Thymus (tissue), 11 donors: ENCODE data around the gene AARS2. TPM values are rescaled to one million over a fixed set of nuclear protein-coding genes. Genes with fewer than 3 reads are reported as not detected.

Experiments
- DNase-seq, 9 donors: peaks; one replicate each; pipeline ENCODE4 v3.0.0-alpha.2; 2013; ENCODE audit warnings: low spot score in 9 of 9, low read depth in 6 of 9, missing footprints in 1 of 9
- H3K27ac ChIP-seq, 2 donors: one replicate each; pipeline ENCODE4 v1.5.1; 2013; ENCODE audit warnings: control low read depth in 1 of 2, low read depth in 1 of 2, low read length in 1 of 2, mild to moderate bottlenecking in 1 of 2, moderate library complexity in 1 of 2
- H3K27me3 ChIP-seq, 2 donors: one replicate each; pipeline ENCODE4 v1.5.1; 2013; ENCODE audit warnings: low read length in 1 of 2; ENCODE audit not compliant: control insufficient read depth in 2 of 2, insufficient read depth in 1 of 2
- H3K36me3 ChIP-seq, 2 donors: one replicate each; pipeline ENCODE4 v1.5.1; 2013; ENCODE audit warnings: low read length in 1 of 2, mild to moderate bottlenecking in 1 of 2, moderate library complexity in 1 of 2; ENCODE audit not compliant: control insufficient read depth in 2 of 2, insufficient read depth in 2 of 2
- H3K4me1 ChIP-seq, 2 donors: one replicate each; pipeline ENCODE4 v1.5.1; 2013; ENCODE audit warnings: low read length in 2 of 2; ENCODE audit not compliant: control insufficient read depth in 2 of 2, insufficient read depth in 2 of 2
- H3K4me3 ChIP-seq, 2 donors: one replicate each; pipeline ENCODE4 v1.5.1; 2013; ENCODE audit warnings: low read length in 2 of 2, control low read depth in 1 of 2, mild to moderate bottlenecking in 1 of 2
- H3K9me3 ChIP-seq, 2 donors: one replicate each; pipeline ENCODE4 v1.5.1; 2013; ENCODE audit warnings: low read length in 1 of 2, mild to moderate bottlenecking in 1 of 2; ENCODE audit not compliant: control insufficient read depth in 2 of 2, insufficient read depth in 1 of 2
- WGBS: extraction: QIAGEN DNeasy Blood & Tissue Kit; methylation state at CpG from one replicate; pipeline ENCODE4 v1.1.7; 2013; 5-methylcytosine and 5-hydroxymethylcytosine counted together
- polyA plus RNA-seq: library from polyadenylated mRNA; stranded (reverse); fragments of 200-250 nt; gene quantifications from one replicate; pipeline ENCODE4 v1.2.3, GENCODE V29; 2013
- total RNA-seq: library from RNA; stranded (reverse); fragments of 120-200 nt; gene quantifications from one replicate; pipeline ENCODE4 v1.2.4, GENCODE V29; 2013
- donor health status: healthy.

Gene AARS2
- total and polyA plus RNA-seq, 2 donors, result 5.6 to 9.8 TPM

DNA sequence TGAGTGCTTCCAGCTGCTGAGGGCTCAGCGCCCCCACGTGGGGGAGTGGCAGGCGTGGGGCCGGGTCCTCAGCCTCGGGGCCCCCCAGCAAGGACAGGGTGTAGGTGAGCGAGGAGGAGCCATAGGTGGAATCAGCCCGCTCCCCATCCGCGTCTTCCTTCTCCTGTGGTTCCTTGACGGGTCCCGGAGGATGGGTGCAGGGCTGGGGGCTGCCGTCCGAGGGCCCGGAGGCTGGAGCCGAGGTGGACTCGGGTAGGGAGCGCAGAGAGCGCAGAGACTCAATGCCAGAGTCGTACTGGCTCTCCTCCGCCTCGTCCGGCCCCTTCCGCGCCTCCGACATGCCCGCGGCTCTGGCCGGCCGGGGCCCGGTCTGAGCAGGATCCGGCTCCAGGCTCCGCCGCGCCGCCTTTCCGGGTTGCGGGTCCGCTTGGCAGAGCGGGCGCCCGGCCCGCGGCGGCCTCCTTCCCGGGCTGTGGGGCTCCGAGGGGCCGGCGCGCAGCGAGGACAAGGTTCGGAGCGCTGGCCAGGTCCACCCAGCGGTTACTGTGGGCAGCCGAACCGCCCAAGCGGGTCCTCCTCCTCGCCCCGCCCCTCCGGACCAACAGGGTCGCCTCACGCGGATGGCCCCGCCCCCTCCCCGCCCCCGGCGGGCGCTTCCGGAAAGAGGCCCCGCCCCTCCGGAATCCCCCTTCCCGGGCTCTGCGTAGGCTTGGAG is 48.0 kb downstream of the AARS2 start, which contains the start of gene NFKBIE:
Gene NFKBIE (minus strand): TSS at position 545 of the 715 bp plus-strand sequence. CDS start 205 bp downstream, at position 340.
- Histone ChIP-seq H3K4me1 (peaks cover 18 to 41% of the 10 kb centered on the region in 2 donors), H3K36me3 (peaks cover 7 to 14% of the 10 kb centered on the region in 2 donors), H3K4me3 (peak within 1 kb of the TSS; percentile 92 to 94), H3K9me3 (peaks cover 0 to 3% of the 10 kb centered on the region in 2 donors), H3K27ac (peak within 1 kb of the TSS; percentile 78 to 82), H3K27me3 (peaks cover 24 to 27% of the 10 kb centered on the region in 2 donors)
- peak in 7 of 9 donors; percentile 65 to 89 (median 81) for DNase-seq
- WGBS, result under 1% methylated on average over 72 of the region's 72 CpGs

DNA sequence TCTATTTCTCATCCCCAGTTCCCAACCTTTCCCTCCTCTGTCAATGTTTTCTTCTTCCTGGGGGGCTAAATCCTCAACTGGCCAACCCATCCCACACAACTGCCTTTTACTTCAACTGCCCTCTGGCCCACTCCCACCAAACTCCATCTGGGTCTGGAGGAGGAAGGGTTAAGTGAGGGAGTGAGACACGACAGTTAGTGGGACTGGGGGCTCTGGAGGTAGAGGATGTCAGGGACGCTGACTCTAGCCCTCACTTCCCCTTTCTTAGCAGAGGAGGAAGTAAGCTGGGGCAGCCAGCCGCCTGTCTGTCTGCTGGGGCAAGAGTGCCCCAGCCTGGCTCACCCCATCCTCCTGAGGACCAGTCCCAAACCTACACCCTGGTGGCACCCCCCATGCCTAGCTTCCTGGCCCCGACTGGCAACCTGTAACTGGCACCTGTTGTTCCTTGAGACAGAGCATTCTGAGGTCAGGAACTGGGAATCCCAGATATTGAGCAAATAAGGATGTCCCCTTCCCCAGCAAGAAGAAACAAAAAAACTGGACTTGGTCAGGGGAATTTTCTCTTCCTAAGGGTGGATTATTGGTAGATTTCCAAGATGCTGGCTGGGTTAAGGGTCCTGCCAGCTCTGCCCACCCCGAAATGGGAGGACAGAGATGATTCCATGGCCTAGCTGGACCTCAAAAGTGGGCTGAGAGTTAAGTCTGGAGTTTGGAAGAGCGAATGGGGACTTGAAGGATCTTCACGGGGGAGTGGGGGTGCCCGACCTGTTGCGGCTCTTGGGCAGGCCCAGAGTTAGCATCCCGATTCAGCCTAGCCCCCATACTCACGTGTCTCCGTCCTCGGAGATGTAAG is 48.8 kb downstream of the AARS2 start:
- DNase-seq, result peak in 1 of 9 donors; percentile 43
- Histone ChIP-seq H3K27me3 (peaks cover 16 to 19% of the 10 kb centered on the region in 2 donors), H3K27ac (peak overlapping the region in 1 of 2 donors; percentile 78), H3K36me3 (peaks cover 13 to 22% of the 10 kb centered on the region in 2 donors), H3K4me3 (peak overlapping the region; percentile 92 to 94), H3K9me3 (peaks cover 0 to 3% of the 10 kb centered on the region in 2 donors), H3K4me1 (peaks cover 18 to 41% of the 10 kb centered on the region in 2 donors)
- WGBS, result 3% methylated on average over 13 of the region's 13 CpGs

DNA sequence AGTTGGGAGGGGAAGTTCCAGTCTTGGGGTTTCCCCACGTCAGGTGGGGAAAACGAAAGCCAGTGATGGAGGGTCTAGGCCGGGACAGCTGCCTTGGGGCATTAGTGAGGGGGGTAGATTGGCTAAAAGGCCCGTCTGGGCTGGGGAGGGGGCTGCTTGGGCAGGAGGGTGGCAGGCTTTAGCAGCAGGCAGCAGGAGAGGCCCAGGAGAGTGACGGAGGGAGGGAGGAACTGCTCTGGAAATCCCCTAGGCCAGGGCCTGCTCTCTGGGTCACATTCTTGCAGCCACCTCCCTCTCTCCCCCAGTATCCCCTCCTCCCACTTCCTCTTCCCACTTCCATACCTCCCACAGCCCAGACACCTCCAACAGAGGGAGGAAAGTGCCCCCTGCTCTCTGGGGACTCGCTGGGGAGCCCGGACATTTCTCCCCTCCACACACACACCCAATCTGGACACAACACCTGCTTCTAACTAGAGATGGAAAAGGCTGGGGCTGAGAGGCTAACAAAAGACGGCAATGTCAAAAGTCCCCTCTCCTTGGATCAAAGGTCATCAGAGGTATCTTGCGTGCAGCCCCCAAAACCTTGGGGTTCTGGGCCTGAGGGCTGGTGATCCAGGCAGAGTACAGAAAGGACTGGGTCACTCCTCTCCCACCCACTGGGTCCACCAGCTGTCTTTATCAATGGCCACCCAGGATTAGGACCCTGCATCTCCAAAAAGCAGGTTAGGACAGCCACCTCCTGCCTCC is 49.6 kb downstream of the AARS2 start:
- Histone ChIP-seq H3K4me3 (peak overlapping the region; percentile 92 to 94), H3K36me3 (peaks cover 13 to 29% of the 10 kb centered on the region in 2 donors), H3K27ac (peak overlapping the region; percentile 37 to 78), H3K9me3 (peaks cover 0 to 3% of the 10 kb centered on the region in 2 donors), H3K27me3 (peaks cover 7 to 11% of the 10 kb centered on the region in 2 donors), H3K4me1 (peaks cover 18 to 40% of the 10 kb centered on the region in 2 donors)
- WGBS, result 31% methylated on average over 9 of the region's 9 CpGs
- no peak for DNase-seq

DNA sequence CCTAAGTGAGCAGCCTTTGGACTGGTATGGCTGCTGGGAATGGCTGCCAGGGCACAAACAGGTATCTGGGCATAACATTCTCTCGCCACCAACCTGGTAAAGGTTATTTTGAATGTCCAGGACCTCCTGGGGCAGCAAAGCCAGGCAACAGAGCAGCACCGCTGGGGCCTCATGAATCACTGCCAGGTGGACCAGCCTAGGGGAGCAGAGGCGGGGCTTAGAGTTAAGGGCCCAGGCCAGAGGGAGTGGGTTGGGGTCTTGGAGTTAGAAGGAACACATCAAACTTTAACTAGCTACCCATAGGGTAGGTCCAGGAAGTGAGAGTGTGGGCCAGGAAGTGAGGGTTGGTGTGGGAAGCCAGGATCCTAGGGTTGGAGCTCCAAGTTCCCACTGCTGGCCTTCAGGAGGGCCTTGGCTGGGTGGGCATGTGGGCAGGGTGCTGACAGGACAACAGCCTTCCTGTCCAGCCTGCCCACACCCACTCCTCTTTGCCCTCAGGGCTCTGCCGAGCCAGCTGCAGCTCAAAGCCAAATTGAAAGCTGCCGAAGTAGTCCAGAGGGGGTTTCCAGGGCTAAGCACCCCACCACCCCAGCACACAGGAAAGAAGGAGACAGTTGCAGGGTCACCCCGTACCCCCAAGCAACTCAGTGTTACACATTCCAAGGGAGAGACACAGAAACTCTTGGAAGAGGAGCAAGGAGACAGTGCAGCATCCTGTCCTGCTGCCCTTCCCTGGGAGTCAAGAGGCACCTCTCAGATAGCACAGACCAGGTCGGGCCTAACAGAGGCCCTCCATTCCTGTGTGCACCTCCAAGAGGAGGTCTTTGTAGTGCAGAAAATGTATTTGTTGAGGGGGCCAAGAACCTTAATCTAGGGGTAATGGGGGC is 50.4 kb downstream of the AARS2 start:
- peaks cover 19 to 37% of the 10 kb centered on the region in 2 donors for H3K4me1 ChIP-seq
- peaks cover 3 to 5% of the 10 kb centered on the region in 2 donors for H3K27me3 ChIP-seq
- H3K27ac ChIP-seq, result peak overlapping the region; percentile 54 to 78
- H3K36me3 ChIP-seq, result peaks cover 13 to 33% of the 10 kb centered on the region in 2 donors
- peaks cover 0 to 3% of the 10 kb centered on the region in 2 donors for H3K9me3 ChIP-seq
- no peak for DNase-seq
- H3K4me3 ChIP-seq, result peak overlapping the region; percentile 1 to 94
- 63% methylated on average over 7 of the region's 7 CpGs for WGBS

DNA sequence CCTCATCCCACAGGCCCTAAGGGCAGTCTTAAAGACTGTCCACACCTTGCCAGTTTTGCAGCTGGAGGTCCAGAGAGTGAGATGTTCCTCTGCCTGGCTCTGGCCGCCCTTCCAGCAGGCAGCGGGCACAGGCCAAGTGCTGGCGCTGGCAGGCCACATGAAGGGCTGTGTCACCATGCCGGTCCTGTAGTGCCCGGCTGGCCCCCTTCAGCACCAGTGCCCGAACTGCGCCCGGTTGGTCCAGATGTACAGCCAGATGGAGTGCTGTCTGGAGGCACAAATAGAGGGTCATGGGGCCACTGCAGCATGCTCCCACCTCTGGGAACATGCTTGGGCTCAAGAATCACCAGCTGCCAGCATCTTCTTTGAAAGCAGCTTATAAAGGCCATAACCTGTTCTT is 51.6 kb downstream of the AARS2 start:
- H3K4me1 ChIP-seq, result peaks cover 22 to 41% of the 10 kb centered on the region in 2 donors
- 96% methylated on average over 8 of the region's 8 CpGs for WGBS
- H3K4me3 ChIP-seq, result no peak overlapping the region
- peaks cover 0 to 3% of the 10 kb centered on the region in 2 donors for H3K9me3 ChIP-seq
- peaks cover 13 to 33% of the 10 kb centered on the region in 2 donors for H3K36me3 ChIP-seq
- no peak for DNase-seq
- no peak overlapping the region for H3K27ac ChIP-seq
- peaks cover under 1% of the 10 kb centered on the region in 2 donors for H3K27me3 ChIP-seq

DNA sequence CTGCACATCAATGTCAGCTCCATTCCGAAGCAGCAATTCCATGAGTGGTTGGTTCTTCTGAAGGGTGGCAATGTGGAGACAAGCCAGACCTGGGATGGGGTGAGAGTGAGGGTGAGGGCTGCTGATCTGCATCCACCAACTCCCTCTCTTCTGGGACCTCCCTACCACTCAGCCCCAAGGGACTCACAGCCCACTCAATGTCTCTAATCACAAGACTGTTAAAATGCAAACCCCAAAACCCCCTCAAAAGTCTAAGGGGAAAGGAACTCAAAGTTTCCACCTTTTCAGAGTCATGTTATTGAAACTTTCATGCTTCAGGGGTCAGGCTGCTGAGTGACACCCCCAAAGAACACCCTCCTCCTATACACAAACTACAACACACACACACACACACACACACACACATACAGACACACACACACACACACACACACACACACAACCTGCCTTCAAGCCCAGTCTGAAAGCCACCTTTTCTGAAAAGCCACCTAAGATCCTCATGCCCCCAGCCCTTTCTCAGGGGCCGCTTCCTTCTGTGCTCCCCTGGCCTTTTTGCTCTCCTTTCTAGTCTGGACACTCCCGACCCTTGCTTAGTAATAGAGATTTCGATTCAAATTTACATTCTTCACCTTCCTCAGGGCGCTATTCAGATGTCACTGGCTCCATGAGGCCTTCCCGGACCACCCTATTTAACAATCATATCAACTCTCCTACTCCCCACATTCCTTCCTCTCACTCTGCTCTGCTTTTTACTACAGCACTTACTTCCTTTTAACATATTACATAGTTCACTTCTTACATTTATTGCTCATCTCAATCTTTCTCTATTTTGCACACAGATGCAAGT is 52.5 kb downstream of the AARS2 start:
- no peak for DNase-seq
- Histone ChIP-seq H3K9me3 (peaks cover 0 to 3% of the 10 kb centered on the region in 2 donors), H3K4me1 (peaks cover 25 to 46% of the 10 kb centered on the region in 2 donors), H3K27me3 (no peaks in the 10 kb centered on the region), H3K4me3 (no peak overlapping the region), H3K36me3 (peaks cover 13 to 33% of the 10 kb centered on the region in 2 donors), H3K27ac (no peak overlapping the region)
- WGBS, result 98% methylated on average over 6 of the region's 6 CpGs

DNA sequence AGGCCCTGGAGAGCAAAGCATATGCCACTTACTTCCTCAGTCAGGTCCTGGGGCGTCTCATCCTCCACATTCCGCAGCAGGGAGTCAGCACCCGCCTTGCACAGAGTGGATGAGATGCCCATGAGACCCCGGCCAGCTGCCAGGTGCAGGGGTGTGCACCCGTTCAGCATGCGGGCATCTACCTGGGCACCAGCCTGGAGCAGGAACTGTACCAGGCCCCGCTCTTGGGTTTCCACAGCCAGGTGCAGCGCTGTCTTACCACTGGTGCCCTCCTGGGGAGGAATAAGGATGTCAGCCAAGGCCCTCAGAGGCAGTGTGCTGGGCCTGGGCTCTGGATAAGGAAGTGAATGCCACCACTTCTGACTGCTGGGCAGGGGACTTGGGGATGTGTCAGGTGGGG is 53.1 kb downstream of the AARS2 start:
- Histone ChIP-seq H3K4me3 (no peak overlapping the region), H3K36me3 (peaks cover 17 to 38% of the 10 kb centered on the region in 2 donors), H3K27ac (no peak overlapping the region), H3K9me3 (peaks cover 0 to 2% of the 10 kb centered on the region in 2 donors), H3K4me1 (peaks cover 25 to 49% of the 10 kb centered on the region in 2 donors), H3K27me3 (no peaks in the 10 kb centered on the region)
- DNase-seq, result no peak
- 96% methylated on average over 8 of the region's 8 CpGs for WGBS
